HepG2 (cell line): Measurements from ENCODE around the gene PTGR3.

Experiments used
- IRF2 ChIP-seq: IDR thresholded peaks from 2 replicates; pipeline ENCODE4 v1.6.1; 2018; ENCODE audit warnings: missing genetic modification reagents, missing compliant biosample characterization
- MAFG ChIP-seq: sonication (generic); formaldehyde crosslinking; IDR thresholded peaks from 2 replicates; pipeline ENCODE4 v1.5.1; 2020; ENCODE audit warnings: mild to moderate bottlenecking, missing genetic modification reagents
- NR2F2 ChIP-seq: IDR thresholded peaks from 2 replicates; pipeline ENCODE4 v1.6.1; 2012; ENCODE audit warnings: low read depth, inconsistent platforms, borderline replicate concordance
- POLR2A ChIP-seq, 2 experiments: IDR thresholded peaks; 2 replicates each; pipeline ENCODE4 v1.6.1; 2011; ENCODE audit warnings: low read depth in 2 of 2, low read length in 2 of 2, mild to moderate bottlenecking in 1 of 2, moderate library complexity in 1 of 2; ENCODE audit not compliant: insufficient read depth in 1 of 2
- POLR2AphosphoS2 ChIP-seq: IDR thresholded peaks from 2 replicates; pipeline ENCODE4 v1.6.1; 2011; ENCODE audit warnings: low read depth, low read length, improper control_type of control experiment
- POLR2AphosphoS5 ChIP-seq: IDR thresholded peaks from 2 replicates; pipeline ENCODE4 v1.6.1; 2012; ENCODE audit warnings: low read depth, low read length
- ZNF83 ChIP-seq: sonication (generic); formaldehyde crosslinking; IDR thresholded peaks from 2 replicates; pipeline ENCODE4 v1.4.0; 2020; ENCODE audit warnings: missing genetic modification reagents, mild to moderate bottlenecking, borderline replicate concordance

DNA sequence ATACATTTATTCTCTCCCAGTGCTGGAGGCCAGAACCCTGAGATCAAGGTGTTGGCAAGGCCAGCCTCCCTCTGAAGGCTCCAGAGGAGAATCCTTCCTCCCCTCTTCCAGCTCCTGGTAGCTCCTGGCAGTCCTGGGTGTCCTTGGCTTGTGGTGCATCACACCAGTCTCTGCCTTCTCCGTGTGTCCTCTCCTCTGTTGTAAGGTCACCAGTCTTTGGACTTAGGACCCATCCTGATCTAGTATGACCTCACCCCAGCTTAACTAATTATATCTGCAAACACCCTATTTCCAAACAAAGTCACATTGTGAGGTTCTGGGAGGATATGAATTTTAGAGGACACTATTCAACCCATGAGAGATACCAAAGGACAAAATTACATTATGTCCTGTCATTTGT, 32.8 kb upstream of the PTGR3 start:
- TF ChIP-seq POLR2A (IDR thresholded peaks at IDR 0.05; ENCODE audit: insufficient read depth in 1 of 2, low read depth in 2 of 2, low read length in 2 of 2) = no peak
- no peak for TF ChIP-seq ZNF83 (CRISPR knock-in tag)
- TF ChIP-seq MAFG (CRISPR knock-in tag) = no peak
- TF ChIP-seq POLR2AphosphoS2 = no peak
- TF ChIP-seq NR2F2 = no peak
- no peak for TF ChIP-seq POLR2AphosphoS5
- no peak for TF ChIP-seq IRF2 (CRISPR knock-in tag)
